ENCODE results near the gene RHOT2.
"Not testable (repeated sequence)": the region's sequence is repeated elsewhere in the genome, so short reads cannot be mapped to it uniquely, and the experiment has no call there.

The RHOT2 gene

GRCh38 chr16:681746-682427, 14.0 kb downstream of the RHOT2 start:
- no peak for DNase-seq (ENCODE audit: low read depth)

- DNase-seq (ENCODE audit: low read depth): no peak
Measured at GRCh38 chr16:682493-683395, 14.8 kb downstream of the RHOT2 start.

GRCh38 chr16:683396-684070, 15.6 kb downstream of the RHOT2 start:
- no peak for DNase-seq (ENCODE audit: low read depth)

GRCh38 chr16:684071-684794, 16.3 kb downstream of the RHOT2 start, which contains the start of gene JMJD8:
Gene JMJD8 (minus strand): TSS chr16:684334. CDS start chr16:684319, 15 bp downstream.
- peak; percentile 95 for DNase-seq (ENCODE audit: low read depth)

GRCh38 chr16:684961-685696, 17.2 kb downstream of the RHOT2 start:
- no peak for DNase-seq (ENCODE audit: low read depth)

- DNase-seq (ENCODE audit: low read depth): no peak
Measured at GRCh38 chr16:685967-686366, 18.0 kb downstream of the RHOT2 start.

GRCh38 chr16:686459-687260, 18.7 kb downstream of the RHOT2 start:
- DNase-seq (ENCODE audit: low read depth): no peak

GRCh38 chr16:687499-687898, 19.6 kb downstream of the RHOT2 start:
- DNase-seq (ENCODE audit: low read depth): no peak

- no peak for DNase-seq (ENCODE audit: low read depth)
Measured at GRCh38 chr16:689175-689897, 21.4 kb downstream of the RHOT2 start.

- not testable (repeated sequence) for DNase-seq (ENCODE audit: low read depth)
Measured at GRCh38 chr16:691242-691641, 23.3 kb downstream of the RHOT2 start.

- no peak for DNase-seq (ENCODE audit: low read depth)
Measured at GRCh38 chr16:692356-693108, 24.6 kb downstream of the RHOT2 start.

GRCh38 chr16:693364-693763, 25.4 kb downstream of the RHOT2 start:
- no peak for DNase-seq (ENCODE audit: low read depth)

- no peak for DNase-seq (ENCODE audit: low read depth)
Measured at GRCh38 chr16:693766-694165, 25.8 kb downstream of the RHOT2 start.

GRCh38 chr16:694187-694862, 26.4 kb downstream of the RHOT2 start:
- DNase-seq (ENCODE audit: low read depth): no peak

- no peak for DNase-seq (ENCODE audit: low read depth)
Measured at GRCh38 chr16:694863-695354, 27.0 kb downstream of the RHOT2 start.

GRCh38 chr16:695355-696089, 27.6 kb downstream of the RHOT2 start:
- DNase-seq (ENCODE audit: low read depth): peak; percentile 59

GRCh38 chr16:698911-699671, 31.2 kb downstream of the RHOT2 start:
- DNase-seq (ENCODE audit: low read depth): no peak

All from stimulated activated CD4-positive, alpha-beta T cell treated with anti-CD3 and anti-CD28 coated beads, Interleukin-2, amount 100 ng/mL, for 4 hours (primary cell).